Heart left ventricle (tissue), 16 donors: Measurements from ENCODE around the gene RNF112. TPM values are rescaled to one million over a fixed set of nuclear protein-coding genes. Genes with fewer than 3 reads are reported as not detected.

Experiments
- ATAC-seq, 4 donors: fragments of 200-7000 bp; cut with Tn5 transposase; one replicate each; pipeline ENCODE4 v1.9.1; 2020 to 2022; ENCODE audit warnings: moderate library complexity in 4 of 4, mild to moderate bottlenecking in 3 of 4, moderate number of reproducible peaks in 1 of 4
- DNase-seq, 5 donors: peaks; one replicate each; pipeline ENCODE4 v3.0.0-alpha.2; 2020
- H3K27ac ChIP-seq, 12 donors: fragments of 200-600 bp; sonication (generic) in 4 of 12; one replicate each; pipeline versions ENCODE4 v1.5.0 to v1.8.0; 2016 to 2022; ENCODE audit warnings: mild to moderate bottlenecking in 2 of 12
- H3K27me3 ChIP-seq, 9 donors: fragments of 200-600 bp; sonication (generic) in 2 of 9; one replicate each; pipeline versions ENCODE4 v1.5.1 to v1.8.0; 2016 to 2022; ENCODE audit warnings: mild to moderate bottlenecking in 3 of 9
- H3K36me3 ChIP-seq, 9 donors: fragments of 200-600 bp; sonication (generic) in 2 of 9; one replicate each; pipeline versions ENCODE4 v1.5.0 to v1.8.0; 2018 to 2022; ENCODE audit warnings: mild to moderate bottlenecking in 2 of 9
- H3K4me1 ChIP-seq, 12 donors: fragments of 200-600 bp; sonication (generic) in 4 of 12; one replicate each; pipeline versions ENCODE4 v1.5.0 to v1.8.0; 2016 to 2022; ENCODE audit warnings: mild to moderate bottlenecking in 3 of 12
- H3K4me3 ChIP-seq, 12 donors: fragments of 200-600 bp; sonication (generic) in 4 of 12; one replicate each; pipeline versions ENCODE4 v1.5.0 to v1.8.0; 2017 to 2022; ENCODE audit warnings: mild to moderate bottlenecking in 9 of 12, moderate library complexity in 4 of 12
- H3K9me3 ChIP-seq, 12 donors: fragments of 200-600 bp; sonication (generic) in 4 of 12; one replicate each; pipeline versions ENCODE4 v1.5.0 to v1.8.0; 2016 to 2022; ENCODE audit warnings: mild to moderate bottlenecking in 1 of 12
- POLR2A ChIP-seq, 2 donors: fragments of 450-650 bp; IDR thresholded peaks; one replicate each; pipeline ENCODE4 v1.6.1; 2017; ENCODE audit warnings: antibody characterized with exemption in 2 of 2, mild to moderate bottlenecking in 2 of 2, moderate library complexity in 2 of 2
- WGBS, 4 donors: extraction: QIAGEN DNeasy Blood & Tissue Kit in 2 of 4; methylation state at CpG; one replicate each; pipeline versions ENCODE4 v1.1.5 to v1.1.7; 2013 to 2018; 5-methylcytosine and 5-hydroxymethylcytosine counted together
- intact Hi-C, 10 donors: fragments of 100-400 bp; cut with DNase I; formaldehyde crosslinking; loops; one replicate each; pipeline versions ENCODE4 v1.11.1 to v1.14.2; 2022
- polyA plus RNA-seq, 2 donors: library from polyadenylated mRNA; stranded (reverse); fragments of 200-250 nt; gene quantifications; one replicate each; pipeline ENCODE4 v1.2.3, GENCODE V29; 2013
- total RNA-seq, 9 donors: library from RNA; depleted of rRNA in 2 of 9; stranded (reverse); fragments of >200 nt in 2 of 9; fragmentation: NEBNext Ultra II Directional in 3 of 9; extraction: Animal tissue kit (Norgen Biotek cat#: 25700) in 3 of 9; gene quantifications; one replicate each; pipeline versions ENCODE4 v1.1.0 to v1.2.4, GENCODE V29; 2016 to 2023
- TF ChIP-seq, protein P1 (sequence below), 12 donors: fragments of 200-600 bp; sonication (generic) in 4 of 12; IDR thresholded peaks; one replicate each; pipeline versions ENCODE4 v1.5.0 to v1.8.0; 2018 to 2022; ENCODE audit warnings: antibody characterized with exemption in 12 of 12, mild to moderate bottlenecking in 5 of 12
- donor health status: ischemic (EF 13 %, LVEDD 7.1; RV severe dilation, severe dysfunction).
- donor health status: healthy with polysubstance abuse.
- donor health status: DM: no; HTN: yes; CAD: no.
- donor health status: DM: no; HTN: no; CAD: no.
- donor health status: ischemic (EF 25% LVEDD 6.9; RV normal size, moderate dysfunction).
- donor health status: ischemic (EF 25% LVEDD 5.7; RV mildly dilated, moderate dysfunction).
- donor health status: healthy.
- donor health status: DM: yes; HTN: yes; CAD: no.
- donor health status: ischemic (EF 35%, LVEDD 5.7; RV mildly dilated, moderate dysfunction).
- donor health status: nonischemic (EF 11% LVEDD 7.7; RV severe dilation, severe dysfunction).
- donor health status: DM: yes; HTN: yes; CAD: no.
- donor health status: PGD.
- donor health status: ischemic (EF 29% LVEDD 5.4; RV normal size, mild dysfunction).
- donor health status: nonischemic (EF 23%, LVEDD 6.1; RV moderate dilation, normal function).

RNF112 gene
- total and polyA plus RNA-seq, 11 donors: 0.45 to 3.0 (median 1.4) TPM

DNA sequence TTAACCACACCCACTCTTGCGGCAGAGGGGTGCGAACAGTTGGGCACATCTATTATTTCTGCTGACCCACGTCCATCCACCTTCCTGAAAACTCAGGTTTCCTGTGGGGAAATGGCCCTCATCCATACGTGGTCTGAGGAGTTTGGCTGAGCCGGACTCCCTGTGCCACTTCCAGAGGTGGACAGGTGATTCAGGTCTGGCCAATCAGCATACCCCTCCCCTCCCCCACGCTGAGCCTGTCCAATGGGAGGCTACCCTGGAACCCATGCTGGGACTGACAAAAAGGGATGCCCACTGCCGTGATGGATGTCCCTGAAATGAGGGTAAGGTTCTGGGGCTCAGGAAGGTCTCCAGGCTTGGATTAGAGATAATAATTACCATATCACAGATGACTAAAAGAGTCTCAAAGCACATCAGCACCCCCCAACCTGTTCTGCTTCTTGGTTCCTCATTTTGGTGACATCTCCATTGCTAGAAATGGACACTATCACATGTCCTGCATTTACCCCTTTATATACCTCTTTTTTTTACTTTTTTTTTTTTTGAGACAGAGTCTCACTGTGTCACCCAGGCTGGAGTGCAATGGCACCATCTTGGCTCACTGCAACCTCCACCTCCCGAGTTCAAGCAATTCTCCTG lies 38.0 kb upstream of the RNF112 start:
- H3K4me1 ChIP-seq: peaks cover 0 to 55% (median 23%) of the 10 kb centered on the region in 12 donors

DNA sequence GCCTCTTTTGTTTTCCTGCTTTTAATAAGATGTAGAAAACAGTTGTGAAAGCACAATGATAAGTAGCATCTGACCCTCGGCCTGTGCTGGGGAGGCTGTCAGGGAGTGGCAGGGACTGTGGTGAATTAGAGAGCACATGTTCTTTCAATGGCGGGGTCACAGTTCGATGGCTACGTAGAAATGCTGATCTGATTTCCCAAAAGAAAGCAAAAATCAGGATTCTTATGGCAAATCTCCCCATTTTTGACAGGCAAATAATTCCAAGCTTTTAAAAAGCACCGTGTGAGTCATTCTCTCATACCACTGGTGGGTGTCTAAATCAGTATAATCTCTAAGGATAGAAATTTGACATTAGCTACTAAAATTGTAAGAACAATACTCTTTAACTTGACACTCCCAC lies 36.9 kb upstream of the RNF112 start:
- no peak for ATAC-seq
- 87 to 92% (median 90%) methylated on average over 5 of the region's 5 CpGs for WGBS, 4 donors
- H3K4me1 ChIP-seq: peaks cover 4 to 50% (median 28%) of the 10 kb centered on the region in 12 donors

More for the DNA sequence above, 38.0 kb upstream of the RNF112 start:
- no peaks in the 10 kb centered on the region for H3K9me3 ChIP-seq
- no peaks in the 10 kb centered on the region for H3K27me3 ChIP-seq
- no peak overlapping the region for H3K4me3 ChIP-seq
- WGBS, 4 donors: 84 to 88% (median 86%) methylated on average over 8 of the region's 8 CpGs
- TF ChIP-seq POLR2A (IDR thresholded peaks at IDR 0.05): no peak
- TF ChIP-seq, protein P1, sequence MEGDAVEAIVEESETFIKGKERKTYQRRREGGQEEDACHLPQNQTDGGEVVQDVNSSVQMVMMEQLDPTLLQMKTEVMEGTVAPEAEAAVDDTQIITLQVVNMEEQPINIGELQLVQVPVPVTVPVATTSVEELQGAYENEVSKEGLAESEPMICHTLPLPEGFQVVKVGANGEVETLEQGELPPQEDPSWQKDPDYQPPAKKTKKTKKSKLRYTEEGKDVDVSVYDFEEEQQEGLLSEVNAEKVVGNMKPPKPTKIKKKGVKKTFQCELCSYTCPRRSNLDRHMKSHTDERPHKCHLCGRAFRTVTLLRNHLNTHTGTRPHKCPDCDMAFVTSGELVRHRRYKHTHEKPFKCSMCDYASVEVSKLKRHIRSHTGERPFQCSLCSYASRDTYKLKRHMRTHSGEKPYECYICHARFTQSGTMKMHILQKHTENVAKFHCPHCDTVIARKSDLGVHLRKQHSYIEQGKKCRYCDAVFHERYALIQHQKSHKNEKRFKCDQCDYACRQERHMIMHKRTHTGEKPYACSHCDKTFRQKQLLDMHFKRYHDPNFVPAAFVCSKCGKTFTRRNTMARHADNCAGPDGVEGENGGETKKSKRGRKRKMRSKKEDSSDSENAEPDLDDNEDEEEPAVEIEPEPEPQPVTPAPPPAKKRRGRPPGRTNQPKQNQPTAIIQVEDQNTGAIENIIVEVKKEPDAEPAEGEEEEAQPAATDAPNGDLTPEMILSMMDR (IDR thresholded peaks at IDR 0.05): no peak
- ATAC-seq (no peak), DNase-seq (no peak)
- no peak overlapping the region for H3K27ac ChIP-seq
- no peaks in the 10 kb centered on the region for H3K36me3 ChIP-seq
- intact Hi-C loops: loop anchor here in 2 of 10 donors (5.0 to 10.0 kb wide), 2 partner anchors 39 to 272 kb away; partner anchors contain the start of genes ALDH3A2 (in 1 of the 2) and RNF112 (in 1 of the 2)

DNA sequence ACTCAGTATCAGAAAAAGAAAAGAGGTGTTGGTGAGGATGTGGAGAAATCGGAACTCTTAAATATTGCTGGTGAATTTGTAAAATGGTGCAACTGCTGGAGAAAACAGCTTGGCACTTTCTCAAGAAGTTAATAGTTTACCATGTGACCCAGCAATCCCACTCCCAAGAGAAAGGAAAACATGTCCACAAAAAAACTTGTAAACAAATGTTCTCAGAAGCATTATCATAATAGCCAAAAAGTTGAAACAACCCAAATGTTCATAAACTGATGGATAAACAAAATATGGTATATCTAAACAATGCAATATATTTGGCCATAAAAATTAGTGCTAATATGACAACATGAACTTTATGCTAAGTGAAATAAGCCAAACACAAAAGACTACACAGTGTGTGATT lies 35.3 kb upstream of the RNF112 start:
- Histone ChIP-seq H3K36me3 (peaks cover 0 to 16% (median 14%) of the 10 kb centered on the region in 9 donors), H3K27ac (no peak overlapping the region), H3K27me3 (no peaks in the 10 kb centered on the region), H3K4me1 (peaks cover 2 to 46% (median 22%) of the 10 kb centered on the region in 12 donors), H3K9me3 (no peaks in the 10 kb centered on the region), H3K4me3 (no peak overlapping the region)
- ATAC-seq (no peak), DNase-seq (no peak)
- WGBS, 4 donors: 92 to 100% (median 98%) methylated on average over 1 of the region's 1 CpG
- TF ChIP-seq, protein P1 (IDR thresholded peaks at IDR 0.05): no peak
- no peak for TF ChIP-seq POLR2A (IDR thresholded peaks at IDR 0.05)
- intact Hi-C loops: loop anchor here in 1 of 10 donors (5.0 to 10.0 kb wide), 2 partner anchors 72 to 269 kb away; partner anchors contain the start of gene ALDH3A2

More for the DNA sequence above, 36.9 kb upstream of the RNF112 start:
- no peaks in the 10 kb centered on the region for H3K36me3 ChIP-seq
- intact Hi-C loops: loop anchor here in 2 of 10 donors (5.0 to 10.0 kb wide), 2 partner anchors 38 to 271 kb away; partner anchors contain the start of genes ALDH3A2 (in 1 of the 2) and RNF112 (in 1 of the 2)
- H3K4me3 ChIP-seq: no peak overlapping the region
- no peaks in the 10 kb centered on the region for H3K9me3 ChIP-seq
- TF ChIP-seq, protein P1 (IDR thresholded peaks at IDR 0.05): no peak
- no peak for TF ChIP-seq POLR2A (IDR thresholded peaks at IDR 0.05)
- no peak for DNase-seq
- H3K27me3 ChIP-seq: no peaks in the 10 kb centered on the region
- no peak overlapping the region for H3K27ac ChIP-seq

DNA sequence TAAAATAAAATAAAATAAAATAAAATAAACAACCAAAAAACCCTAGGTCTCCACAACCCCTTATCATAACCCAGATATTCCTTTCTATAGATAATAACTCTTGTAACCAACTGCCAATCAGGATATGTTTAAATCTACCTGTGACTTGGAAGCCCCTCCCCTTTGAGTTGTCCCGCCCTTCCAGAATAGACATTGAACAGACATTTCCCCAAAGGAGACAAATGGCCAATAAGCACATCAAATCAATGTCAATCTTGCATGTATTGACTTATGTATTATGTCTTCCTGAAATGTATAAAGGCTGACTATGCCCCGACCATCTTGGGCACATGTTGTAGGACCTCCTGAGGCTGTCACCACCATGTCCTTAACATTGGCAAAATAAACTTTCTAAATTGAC lies 34.2 kb upstream of the RNF112 start:
- Histone ChIP-seq H3K36me3 (peaks cover 0 to 27% (median 25%) of the 10 kb centered on the region in 9 donors), H3K4me1 (peaks cover 0 to 35% (median 15%) of the 10 kb centered on the region in 12 donors), H3K4me3 (peak overlapping the region in 11 of 12 donors; percentile 39 to 97 (median 80)), H3K9me3 (no peaks in the 10 kb centered on the region), H3K27me3 (no peaks in the 10 kb centered on the region), H3K27ac (peak overlapping the region; percentile 71 to 99 (median 94))
- no peak for TF ChIP-seq POLR2A (IDR thresholded peaks at IDR 0.05)
- TF ChIP-seq, protein P1 (IDR thresholded peaks at IDR 0.05): no peak
- intact Hi-C loops: loop anchor here in 1 of 10 donors (5.0 to 10.0 kb wide), 2 partner anchors 70 to 268 kb away; partner anchors contain the start of gene ALDH3A2
- WGBS, 4 donors: 41 to 57% (median 50%) methylated on average over 2 of the region's 2 CpGs
- no peak for DNase-seq
- no peak for ATAC-seq
